NCI-H1048 (cell line): ENCODE measurements around the gene TSHZ2.

ENCODE experiments used
- DNase-seq: peaks from one replicate; lab custom pipeline; 2025; lab: John Stamatoyannopoulos, UW

The TSHZ2 gene

DNA sequence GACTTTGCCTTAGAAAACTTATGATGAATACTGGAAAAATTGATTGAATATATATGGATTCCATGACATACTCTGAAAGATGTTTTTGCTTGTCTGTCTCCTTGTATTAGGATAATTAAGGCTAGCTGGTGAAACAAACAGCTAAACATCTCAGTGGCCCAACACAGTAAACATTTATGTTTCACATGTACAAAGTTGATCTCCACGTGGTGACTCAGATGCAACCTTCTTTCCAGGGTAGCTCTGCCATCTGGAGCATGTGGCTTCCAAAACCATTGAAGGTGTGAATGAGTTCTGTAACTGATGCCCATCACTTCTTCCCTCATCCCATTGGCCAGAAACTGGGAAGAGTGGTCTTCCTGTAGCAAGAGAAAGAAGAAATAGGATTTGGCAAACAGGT, 196.3 kb downstream of the TSHZ2 start:
- no peak for DNase-seq

DNA sequence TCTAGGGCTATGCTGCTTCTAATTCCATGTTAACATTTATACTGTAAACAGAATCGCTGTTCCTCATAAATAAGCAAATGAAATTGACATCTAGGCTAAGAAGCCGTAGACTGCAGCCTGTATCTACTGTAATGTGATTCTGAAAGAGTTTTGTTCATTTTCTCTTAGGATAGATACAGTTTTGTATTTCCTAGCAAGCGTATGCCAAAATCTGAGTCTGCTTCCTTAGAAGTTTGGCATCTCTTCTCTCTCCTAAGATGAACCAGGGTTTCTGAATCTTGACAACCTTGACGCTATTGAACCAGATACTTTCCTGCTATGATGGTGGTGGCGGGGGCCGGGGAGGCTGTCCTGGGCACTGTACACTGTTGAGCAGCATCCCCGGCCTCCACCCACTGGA, 198.0 kb downstream of the TSHZ2 start:
- DNase-seq: no peak

DNA sequence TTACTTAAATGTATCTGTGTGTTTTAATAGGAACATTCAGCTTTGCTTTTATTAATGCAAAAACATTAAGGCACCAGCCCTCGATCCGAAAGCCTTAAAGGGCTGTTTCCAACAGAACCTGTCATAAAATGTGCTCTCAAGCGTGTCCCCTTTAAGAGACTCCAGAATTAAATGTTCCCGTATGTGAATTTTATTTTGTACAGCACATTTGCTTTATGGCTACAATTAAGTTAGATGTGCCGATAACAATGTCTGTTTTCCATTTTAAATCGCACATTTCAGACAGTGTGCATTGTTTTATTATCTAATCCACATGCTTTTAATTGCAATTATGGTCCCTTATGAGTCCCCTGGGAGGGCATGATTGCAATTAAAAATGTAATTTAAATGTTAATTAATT, 198.9 kb downstream of the TSHZ2 start:
- no peak for DNase-seq

DNA sequence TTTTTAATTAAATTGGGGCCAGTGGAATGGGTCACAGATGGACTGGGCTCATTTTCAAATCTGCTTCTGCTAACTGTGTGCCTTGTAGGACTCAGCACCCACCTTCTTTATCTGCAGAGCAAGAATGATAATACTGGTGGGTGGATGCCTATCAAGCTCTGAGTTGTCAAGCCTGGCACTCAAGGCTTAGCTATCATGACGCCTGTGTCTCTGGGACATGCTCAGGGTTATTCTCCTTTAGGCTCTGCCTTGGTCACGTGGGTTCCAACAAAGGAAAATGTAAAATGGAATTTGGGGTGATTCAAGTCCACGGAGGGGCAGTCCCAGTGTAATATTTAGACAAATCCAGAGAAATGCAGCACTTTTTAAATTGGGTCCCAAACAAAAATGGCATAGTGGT, 202.3 kb downstream of the TSHZ2 start:
- no peak for DNase-seq

DNA sequence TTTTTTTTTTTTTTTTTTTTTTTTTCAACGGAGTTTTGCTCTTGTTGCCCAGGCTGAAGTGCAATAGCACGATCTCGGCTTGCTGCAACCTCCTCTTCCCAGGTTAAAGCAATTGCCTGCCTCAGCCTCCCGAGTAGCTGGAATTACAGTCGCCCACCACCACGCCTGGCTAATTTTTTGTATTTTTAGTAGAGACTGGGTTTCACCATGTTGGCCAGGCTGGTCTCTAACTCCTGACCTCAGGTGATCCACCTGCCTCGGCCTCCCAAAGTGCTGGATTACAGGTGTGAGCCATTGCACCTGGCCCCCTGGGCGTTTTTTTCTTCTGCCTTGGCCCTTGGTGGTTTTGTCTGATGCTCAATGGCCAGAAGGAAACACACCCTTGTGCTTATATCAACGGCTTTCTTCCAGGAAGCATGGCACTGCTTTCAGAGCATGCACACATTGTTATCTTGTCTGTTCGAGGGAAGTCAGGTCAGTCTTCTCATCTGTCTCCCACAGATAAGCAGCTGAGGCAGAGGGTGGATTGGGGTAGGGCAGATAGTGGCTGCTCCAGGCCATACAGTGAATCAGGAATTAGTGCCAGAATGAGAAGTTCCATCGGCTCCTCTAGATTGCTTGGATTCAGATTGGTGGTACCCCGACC, 203.1 kb downstream of the TSHZ2 start:
- DNase-seq: no peak

DNA sequence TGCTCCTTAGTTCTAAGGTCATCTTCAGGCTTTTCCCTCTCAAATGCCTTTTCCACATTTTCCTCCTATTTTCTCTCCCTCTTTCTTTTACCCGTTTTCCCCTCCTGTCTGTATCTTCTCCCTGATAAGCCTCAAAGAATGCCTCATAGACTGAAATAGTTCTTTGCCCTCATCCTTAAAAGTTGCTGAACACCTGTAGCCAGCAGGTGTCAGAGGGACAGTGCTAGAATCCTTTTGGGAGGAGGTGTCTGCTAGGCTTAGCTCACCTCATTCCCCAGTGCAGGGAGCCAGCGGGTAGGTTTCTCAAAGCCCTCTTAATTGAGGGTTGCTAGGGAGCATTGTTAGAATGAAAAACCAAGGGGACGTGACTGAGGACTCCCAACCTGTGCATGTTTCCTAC, 204.0 kb downstream of the TSHZ2 start:
- no peak for DNase-seq

DNA sequence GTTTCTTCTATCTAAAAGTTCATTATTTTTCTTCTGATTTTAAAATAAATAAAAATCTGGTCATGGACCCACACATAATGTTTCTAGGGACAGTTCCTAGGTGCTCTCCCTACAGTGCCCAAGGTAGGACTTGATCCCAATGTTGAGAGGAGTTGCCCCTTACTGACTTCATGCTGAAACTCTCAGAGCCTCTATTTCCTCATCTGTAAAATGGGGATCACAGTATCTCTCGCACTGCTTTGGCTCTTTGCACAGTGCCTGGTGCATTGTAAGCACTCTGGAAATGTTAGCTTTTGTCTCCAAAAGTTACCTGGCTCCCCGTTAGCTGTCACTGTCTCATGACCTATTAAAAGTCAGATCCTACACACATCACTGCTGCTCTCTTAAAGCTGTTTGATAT, 205.5 kb downstream of the TSHZ2 start:
- DNase-seq: no peak

DNA sequence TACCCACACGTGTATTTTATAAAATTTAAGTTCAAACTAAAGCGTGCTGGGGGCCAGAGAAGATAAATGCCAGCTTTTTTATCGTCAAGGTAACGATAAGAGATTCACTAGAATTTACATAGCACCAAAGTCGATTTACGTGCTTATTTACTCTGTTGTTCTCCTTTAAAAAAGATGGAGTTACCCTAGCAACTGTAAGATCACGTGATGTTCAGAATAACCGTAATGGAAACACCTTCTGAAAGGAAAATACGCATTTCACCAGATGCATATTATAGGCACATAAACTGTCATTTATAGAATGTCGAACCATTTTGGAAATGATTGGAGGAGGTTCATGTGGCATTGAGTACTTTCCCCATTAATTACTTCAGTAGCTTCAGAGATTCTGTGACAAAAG, 207.6 kb downstream of the TSHZ2 start:
- no peak for DNase-seq

DNA sequence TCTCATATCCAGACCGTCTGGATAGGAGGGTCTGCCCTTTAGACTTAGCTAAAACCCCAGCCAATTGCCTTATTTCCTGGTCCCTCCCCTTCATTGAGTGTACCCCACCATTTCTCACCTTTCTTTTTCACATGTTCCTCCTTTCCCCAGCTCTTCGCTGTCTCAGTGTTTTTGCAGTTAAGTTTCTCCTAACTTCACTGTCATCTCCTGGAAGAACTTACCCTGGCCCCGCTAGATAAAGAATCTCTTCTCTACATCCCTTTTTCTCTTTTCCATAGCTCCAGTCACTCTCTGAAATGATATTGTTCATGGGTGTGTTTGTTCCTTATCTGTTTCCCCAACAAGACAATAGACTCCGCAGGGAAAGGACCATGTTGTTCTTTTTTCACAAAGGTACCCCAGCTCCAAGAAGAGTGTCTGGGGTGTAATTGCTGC, 208.8 kb downstream of the TSHZ2 start:
- no peak for DNase-seq

DNA sequence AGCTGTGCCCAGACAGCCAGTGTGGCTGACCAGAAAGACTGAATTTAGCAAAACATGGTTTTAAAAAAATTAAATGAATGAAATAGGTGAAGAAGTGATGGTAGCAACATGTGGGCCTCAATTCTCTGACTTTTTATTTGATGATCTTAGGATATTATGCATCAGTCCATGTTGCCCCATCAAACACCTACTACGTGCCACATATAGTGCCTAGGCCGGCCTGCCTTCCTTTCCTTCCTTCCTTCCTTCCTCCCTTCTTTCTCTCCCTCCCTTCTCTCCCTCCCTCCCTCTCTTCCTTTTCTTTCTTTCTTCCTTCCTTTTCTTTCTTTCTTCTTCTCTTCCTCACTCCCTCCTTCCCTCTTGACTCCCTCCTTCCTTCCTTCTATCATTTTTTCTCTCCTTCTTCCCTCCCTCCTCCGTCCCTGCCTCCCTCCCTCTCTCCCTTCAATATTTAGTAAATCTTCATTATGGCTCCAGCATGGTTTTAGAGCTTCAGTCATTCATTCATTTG, 209.8 kb downstream of the TSHZ2 start:
- DNase-seq: no peak

DNA sequence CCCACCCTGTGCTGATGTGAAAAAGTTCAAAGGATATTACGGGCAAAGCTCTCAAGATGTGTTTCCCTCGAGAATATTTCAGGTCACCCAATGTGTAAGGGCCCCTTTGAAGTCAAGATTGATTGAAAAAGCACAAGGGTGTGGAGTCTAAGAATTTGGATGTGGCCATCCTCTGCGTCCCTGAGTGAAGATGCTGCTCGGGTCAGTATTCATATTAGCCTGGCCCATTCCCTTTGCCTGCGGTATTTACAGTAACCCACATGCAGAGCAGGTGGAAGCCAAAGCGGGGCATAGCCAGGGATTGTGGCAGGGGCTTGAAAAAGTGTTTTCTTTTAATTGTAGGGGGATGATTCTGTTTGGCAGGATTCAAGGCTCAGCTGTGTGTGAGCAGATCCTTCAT, 211.0 kb downstream of the TSHZ2 start:
- no peak for DNase-seq

DNA sequence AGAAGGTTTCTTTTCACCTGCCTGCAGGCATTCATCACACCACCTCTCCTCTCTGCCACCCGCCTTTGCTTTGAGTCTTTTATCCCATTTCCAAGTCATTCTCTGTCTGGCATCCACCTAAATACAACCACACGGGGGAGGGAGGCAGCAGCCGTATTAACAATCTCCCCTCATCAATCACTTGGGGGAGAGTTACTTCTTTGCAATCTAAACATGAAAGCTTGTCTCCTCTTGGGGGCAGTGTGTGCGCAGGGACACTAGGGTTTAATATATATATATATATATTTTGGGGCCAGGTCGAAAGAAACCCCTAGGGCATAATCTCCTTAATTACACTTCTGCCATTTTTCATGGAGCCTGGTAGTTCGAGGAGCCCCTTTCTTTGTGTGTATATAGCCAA, 214.5 kb downstream of the TSHZ2 start:
- no peak for DNase-seq

DNA sequence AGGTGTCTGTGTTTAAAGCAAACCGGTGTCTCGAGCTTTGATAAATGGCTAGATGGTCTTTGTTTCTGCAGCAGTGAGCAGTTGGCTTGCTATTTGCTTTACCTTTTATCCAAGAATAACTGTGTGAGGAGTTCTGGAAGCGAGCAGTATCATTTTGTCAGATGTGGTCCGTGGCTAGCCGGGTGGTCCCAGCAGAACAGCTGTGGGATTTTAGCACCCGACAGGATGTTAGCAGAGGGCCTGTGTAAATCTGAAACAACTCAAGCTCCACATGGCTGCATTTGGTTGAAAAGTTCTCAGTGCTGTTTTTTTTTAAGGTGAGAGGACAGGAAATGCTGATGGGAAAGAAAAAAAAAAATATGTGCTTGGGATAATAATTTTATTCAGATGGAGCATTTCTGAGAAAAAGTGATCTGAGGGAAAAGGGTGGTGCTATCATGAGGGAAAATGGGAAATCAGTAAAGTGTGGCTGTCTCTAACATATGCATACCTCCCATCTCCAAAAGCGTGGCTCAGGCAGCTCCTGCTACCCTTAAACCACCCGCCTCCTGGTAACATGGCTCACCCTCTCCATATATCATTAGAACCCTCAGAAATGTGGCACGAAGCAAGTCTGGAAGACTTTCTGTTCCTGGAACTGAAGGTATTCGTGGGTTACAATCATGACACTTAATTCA, 215.4 kb downstream of the TSHZ2 start:
- DNase-seq: no peak

DNA sequence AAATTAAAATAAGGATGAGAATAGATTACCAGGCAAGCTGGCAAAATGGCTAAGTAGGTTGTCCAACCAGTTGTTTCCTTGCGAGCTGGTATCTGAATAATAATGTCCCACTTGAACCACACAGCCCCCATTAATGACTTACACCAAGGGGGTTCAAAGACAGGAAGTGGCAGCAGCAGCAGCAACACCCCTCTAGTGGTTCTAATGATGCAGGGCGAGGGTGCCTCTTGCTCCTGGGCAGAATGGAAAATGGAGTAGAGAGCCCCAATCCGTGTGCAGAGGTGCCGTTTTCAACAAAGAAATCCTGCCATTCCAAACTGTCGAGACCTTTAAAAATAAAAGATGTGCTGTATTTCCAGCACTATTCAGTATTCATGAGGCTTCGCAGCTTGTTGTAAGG, 218.1 kb downstream of the TSHZ2 start:
- no peak for DNase-seq

DNA sequence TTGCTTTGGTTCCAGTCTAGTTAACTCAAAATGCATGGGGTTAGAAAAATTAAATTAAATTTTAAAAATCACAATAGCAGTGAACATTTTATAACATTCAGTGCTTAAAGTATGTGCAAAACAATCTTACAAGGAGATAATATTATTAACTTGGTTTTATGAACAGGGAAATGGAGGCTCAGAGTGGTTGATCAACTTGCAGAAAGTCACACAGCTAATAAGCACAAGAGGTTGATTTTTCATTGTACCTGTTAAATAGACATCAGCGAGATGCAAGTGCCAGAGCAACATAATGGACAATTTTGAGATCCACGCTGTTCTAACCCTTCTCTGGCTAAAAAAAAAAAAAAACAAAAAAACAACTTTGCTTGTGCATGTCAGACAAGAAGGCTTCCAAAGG, 219.8 kb downstream of the TSHZ2 start:
- no peak for DNase-seq

DNA sequence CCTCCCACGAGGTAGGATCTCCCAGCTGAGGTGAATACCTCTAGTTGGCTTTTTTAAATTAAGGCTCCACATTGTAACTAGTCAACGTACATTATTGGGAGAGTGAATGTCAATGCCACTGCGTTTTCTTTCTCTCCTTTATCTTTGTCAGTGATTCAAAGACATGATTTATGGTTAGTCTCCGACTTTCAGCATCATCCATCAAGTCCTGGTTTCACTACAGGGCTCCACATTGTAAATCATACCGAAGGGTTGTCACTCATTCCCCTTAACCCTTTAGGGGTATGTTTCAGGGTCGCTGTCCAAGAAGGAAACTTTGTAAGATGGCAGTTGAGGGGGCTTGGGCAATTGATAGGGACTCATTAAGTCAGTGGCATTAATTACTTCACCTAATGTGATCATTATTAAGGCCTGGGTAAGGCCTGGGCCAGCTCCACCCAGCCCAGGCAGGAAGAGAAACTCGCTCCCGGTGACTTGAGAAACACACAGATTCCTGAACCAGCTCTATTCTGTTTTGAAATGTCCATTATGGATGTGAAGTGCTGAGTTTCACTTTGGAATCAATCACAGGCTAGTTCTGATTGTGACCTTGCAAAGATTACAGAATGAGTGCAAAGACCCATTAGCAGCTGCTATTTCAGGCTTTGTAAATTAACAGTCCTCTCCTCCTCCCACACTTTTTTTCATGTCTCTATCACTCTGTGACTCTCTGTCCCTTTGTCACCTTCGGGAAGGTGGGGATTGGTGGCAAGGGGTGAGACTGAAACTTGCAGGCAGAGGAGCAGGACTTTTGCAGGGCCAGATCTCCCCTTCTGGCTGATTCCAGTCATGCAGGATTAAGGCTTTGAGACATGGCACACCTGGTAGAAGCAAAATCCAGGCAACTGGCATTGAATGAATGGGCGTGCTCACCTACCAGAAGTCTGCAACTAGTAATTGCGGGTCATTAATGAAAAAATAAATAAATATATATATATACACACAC, 222.4 kb downstream of the TSHZ2 start:
- no peak for DNase-seq

DNA sequence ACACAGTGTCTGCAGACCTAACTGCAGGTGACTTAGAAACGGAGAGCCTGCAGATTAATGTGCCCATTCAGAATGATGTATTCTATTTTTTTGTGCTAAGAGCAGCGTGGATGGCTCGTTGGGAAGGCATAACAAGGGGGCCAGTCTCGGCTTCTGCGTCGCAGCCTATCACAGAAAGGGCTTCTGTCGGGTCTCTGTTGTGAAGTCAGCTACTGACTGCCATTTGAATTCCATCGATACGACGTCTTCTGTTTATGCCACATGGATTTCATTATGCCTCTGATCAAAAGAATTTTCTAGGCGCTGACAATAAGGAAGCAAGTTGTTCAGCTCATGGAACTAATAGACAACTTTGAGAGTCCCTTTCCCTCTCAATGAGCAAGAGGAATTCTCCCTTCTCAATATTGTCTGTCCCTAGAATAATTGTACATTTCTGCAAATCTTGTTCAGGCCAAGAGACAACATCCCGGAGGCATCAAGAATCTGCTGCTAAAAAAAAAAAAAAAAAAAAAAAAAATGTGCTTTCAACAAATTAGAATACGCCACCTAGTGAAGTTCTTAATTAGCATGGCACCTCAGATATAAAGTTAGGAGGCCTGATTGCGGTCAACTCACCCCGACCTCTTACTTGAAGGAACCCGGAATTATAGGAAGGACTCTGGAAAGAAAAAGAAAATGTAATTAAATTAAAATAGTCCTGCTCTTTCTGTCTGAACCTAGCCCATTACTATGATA, 223.9 kb downstream of the TSHZ2 start:
- no peak for DNase-seq

DNA sequence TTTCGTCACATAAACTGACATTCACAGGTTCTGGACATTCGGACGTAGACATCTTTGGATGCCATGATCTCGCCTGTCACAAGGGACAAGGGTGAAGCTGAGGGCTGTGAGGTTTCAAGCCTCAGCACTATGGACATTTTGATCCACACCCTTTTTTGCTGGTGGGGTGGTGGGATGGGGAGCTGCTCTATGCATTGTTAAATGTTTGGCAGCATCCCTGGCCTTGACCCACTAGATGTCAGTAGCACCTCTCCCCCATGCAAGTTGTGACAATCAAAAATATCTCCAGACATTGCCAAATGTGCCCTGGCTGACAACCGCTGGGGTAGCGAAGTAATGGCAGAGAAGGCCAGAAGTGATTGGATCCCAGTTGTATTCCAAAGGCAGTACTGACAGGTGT, 229.4 kb downstream of the TSHZ2 start:
- DNase-seq: no peak

DNA sequence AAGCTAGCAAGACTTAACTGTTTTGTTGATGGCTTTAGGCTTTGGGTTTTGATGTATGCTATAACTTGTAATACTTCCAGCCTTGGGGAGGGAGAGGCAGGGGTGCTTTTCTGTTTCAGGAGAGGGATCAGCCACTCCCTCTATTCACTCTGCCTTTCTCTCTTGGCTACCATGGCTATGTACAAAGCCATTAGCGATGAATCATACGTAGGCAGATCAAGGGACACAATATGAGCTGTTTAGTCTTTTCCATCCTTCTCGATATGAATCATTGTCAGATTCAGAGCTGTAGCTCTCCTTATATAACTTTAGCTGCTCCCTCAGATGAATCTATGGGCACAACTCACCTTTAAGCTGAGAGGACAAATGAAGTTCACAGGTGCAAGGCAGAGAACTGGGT, 230.6 kb downstream of the TSHZ2 start:
- no peak for DNase-seq

DNA sequence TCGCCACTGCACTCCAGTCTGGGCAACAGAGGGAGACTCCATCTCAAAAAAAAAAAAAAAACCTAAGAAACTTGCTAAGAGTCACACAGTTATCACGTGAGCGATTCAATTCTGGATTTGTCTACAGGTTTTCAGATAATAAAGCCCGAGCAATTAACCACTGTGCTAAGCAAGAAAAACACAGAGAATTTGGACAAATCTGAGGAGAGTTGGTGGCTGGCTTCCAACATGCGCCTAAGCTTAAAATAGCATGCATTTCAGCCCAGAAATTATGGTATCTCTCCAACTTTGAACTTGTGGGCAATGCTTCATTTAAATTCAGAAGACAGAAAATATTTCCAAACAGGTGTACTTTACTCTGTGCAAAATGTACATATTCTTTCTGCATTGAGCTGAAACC, 232.9 kb downstream of the TSHZ2 start:
- no peak for DNase-seq

DNA sequence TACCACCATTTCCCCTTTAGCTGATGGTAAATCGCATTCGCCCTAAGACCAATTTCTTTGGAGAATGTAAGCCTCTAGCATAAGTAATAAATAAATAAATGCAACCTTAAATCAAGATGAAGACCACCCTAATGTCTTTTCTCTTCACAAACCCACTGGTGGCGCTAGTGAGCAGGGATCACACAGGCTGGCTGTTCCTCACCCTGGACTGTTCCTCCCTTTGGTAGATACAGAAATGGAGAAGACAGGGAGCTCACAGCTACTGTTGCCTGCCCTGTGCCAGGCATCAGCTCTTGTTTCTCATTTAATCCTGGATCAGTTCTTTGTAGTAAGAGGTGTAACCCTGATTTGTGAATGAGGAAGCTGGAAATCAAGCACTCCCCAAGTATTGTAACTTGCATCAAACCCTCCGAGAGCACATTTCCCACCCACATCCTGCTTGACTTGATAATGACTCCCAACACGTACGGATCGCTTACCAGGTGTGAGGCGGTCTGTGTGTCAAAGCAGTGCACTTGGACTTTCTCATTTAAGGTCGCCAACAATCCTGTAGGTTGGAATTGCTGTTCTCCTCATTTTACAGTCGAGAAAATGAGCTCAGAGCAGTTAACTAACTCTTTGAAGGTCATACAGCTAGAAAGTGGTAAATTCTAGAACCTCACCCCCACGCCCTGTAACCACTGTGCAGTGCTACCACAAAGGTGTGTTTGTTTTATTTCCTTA, 236.1 kb downstream of the TSHZ2 start:
- DNase-seq: no peak
